Lower leg skin (tissue), 4 donors: ENCODE results near the gene LSG1. TPM values are rescaled to one million over a fixed set of nuclear protein-coding genes. Genes with fewer than 3 reads are reported as not detected.

Source experiments
- DNase-seq, 2 donors: peaks; one replicate each; pipeline ENCODE4 v3.0.0-alpha.2; 2019; ENCODE audit warnings: low spot score in 2 of 2
- H3K4me3 ChIP-seq: fragments of 200-600 bp; sonication (generic); 2 replicates; pipeline ENCODE4 v1.5.1; 2017; ENCODE audit warnings: mild to moderate bottlenecking, low read depth; ENCODE audit not compliant: poor library complexity, severe bottlenecking
- POLR2A ChIP-seq, 2 donors: fragments of 450-650 bp; IDR thresholded peaks; one replicate each; pipeline ENCODE4 v1.6.1; 2016 to 2017; ENCODE audit warnings: antibody characterized with exemption in 2 of 2, mild to moderate bottlenecking in 1 of 2, moderate library complexity in 1 of 2
- WGBS, 2 donors: methylation state at CpG; one replicate each; pipeline ENCODE4 v1.1.5; 2018; 5-methylcytosine and 5-hydroxymethylcytosine counted together
- intact Hi-C: fragments of 100-400 bp; cut with DNase I; formaldehyde crosslinking; loops from one replicate; pipeline ENCODE4 v1.15.0; 2023; ENCODE audit warnings: low total_unique reads
- total RNA-seq, 4 donors: library from RNA; depleted of rRNA; stranded (reverse); fragments of >200 nt; gene quantifications; one replicate each; pipeline ENCODE4 v1.1.0, GENCODE V29; 2016
- TF ChIP-seq, protein P1 (sequence below), 3 donors: fragments of 450-650 bp; IDR thresholded peaks; one replicate each; pipeline ENCODE4 v1.5.1; 2016; ENCODE audit warnings: antibody characterized with exemption in 3 of 3, mild to moderate bottlenecking in 3 of 3, moderate library complexity in 2 of 3

LSG1 gene
- total RNA-seq, 4 donors from 2014 or later = 31.7 to 45.9 (median 38.9) TPM

- intact Hi-C loops = no loop called here
- 92% methylated on average over 2 of the region's 2 CpGs for WGBS, 2 donors
- DNase-seq = no peak
- TF ChIP-seq POLR2A (IDR thresholded peaks at IDR 0.05) = no peak
- TF ChIP-seq, protein P1, sequence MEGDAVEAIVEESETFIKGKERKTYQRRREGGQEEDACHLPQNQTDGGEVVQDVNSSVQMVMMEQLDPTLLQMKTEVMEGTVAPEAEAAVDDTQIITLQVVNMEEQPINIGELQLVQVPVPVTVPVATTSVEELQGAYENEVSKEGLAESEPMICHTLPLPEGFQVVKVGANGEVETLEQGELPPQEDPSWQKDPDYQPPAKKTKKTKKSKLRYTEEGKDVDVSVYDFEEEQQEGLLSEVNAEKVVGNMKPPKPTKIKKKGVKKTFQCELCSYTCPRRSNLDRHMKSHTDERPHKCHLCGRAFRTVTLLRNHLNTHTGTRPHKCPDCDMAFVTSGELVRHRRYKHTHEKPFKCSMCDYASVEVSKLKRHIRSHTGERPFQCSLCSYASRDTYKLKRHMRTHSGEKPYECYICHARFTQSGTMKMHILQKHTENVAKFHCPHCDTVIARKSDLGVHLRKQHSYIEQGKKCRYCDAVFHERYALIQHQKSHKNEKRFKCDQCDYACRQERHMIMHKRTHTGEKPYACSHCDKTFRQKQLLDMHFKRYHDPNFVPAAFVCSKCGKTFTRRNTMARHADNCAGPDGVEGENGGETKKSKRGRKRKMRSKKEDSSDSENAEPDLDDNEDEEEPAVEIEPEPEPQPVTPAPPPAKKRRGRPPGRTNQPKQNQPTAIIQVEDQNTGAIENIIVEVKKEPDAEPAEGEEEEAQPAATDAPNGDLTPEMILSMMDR (IDR thresholded peaks at IDR 0.05) = no peak
- no peak overlapping the region for H3K4me3 ChIP-seq
Observed at GRCh38 chr3:194604837-194605236, 67.2 kb downstream of the LSG1 start.

GRCh38 chr3:194604126-194604525 lies 67.9 kb downstream of the LSG1 start:
- DNase-seq = no peak
- 81 to 89% methylated on average over 22 of the region's 22 CpGs for WGBS, 2 donors
- TF ChIP-seq, protein P1 (IDR thresholded peaks at IDR 0.05) = no peak
- no peak for TF ChIP-seq POLR2A (IDR thresholded peaks at IDR 0.05)
- intact Hi-C loops = no loop called here
- no peak overlapping the region for H3K4me3 ChIP-seq

GRCh38 chr3:194602669-194603171 lies 69.3 kb downstream of the LSG1 start:
- no peak for TF ChIP-seq POLR2A (IDR thresholded peaks at IDR 0.05)
- TF ChIP-seq, protein P1 (IDR thresholded peaks at IDR 0.05) = no peak
- intact Hi-C loops = no loop called here
- no peak overlapping the region for H3K4me3 ChIP-seq
- no peak for DNase-seq
- 85 to 88% methylated on average over 10 of the region's 10 CpGs for WGBS, 2 donors

DNA sequence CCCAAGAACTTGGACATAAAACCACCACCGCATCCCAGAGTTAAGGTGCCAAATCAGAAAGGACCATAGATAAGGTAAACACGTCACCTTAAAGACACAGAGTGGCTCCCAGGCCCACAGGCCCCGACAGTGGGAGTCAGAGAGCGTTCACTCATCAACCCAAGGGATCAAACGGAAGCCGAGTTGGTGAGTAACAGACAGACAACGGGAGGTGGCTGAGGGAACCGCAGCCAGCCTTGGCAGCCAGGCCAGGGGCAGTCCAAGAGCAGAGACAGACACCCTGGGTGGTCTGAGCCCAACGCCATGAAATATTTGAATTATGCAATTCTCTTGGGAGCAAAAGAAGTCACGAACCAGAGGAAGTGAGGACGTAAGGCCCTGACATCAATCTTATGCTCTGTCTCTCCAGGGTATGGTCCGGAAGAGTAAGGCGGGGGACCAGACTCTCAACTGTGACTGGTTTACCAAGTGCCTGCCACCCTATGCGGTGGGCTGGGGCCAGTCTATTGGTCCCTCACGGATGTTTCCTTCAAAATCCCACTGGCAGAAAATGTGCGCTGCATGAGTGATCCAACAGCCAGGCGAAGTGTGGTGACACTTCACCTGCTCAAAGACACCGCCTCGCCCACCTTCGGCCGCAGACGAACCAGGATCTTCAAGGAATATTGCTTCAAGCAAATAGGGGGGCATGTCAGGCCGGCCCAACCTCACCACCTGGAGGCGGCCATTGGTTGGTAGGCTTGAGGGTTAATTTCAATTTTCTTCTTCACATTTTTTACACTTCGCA lies 73.0 kb downstream of the LSG1 start:
- TF ChIP-seq, protein P1 (IDR thresholded peaks at IDR 0.05) = no peak
- TF ChIP-seq POLR2A (IDR thresholded peaks at IDR 0.05) = no peak
- intact Hi-C loops = no loop called here
- WGBS, 2 donors = 83% methylated on average over 25 of the region's 25 CpGs
- DNase-seq = no peak
- no peak overlapping the region for H3K4me3 ChIP-seq

DNA sequence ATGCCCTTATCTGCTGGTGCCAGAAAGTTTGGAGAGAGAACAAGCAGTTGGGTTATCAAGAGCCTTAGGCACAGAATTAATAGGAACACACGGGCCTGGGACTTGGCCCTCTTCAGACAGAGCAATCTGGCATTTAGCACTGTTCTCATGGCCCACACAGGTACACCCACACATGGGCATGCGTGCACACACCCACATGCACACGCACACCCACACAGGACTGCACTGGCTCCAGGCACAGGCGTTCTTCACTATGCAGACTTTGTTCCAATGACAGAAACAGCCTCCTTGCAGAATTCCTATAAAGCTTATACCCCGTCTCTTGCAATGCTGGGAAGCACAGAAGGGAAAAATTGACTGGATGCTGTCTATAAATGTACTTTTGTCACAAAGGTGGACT lies 75.1 kb downstream of the LSG1 start:
- H3K4me3 ChIP-seq = no peak overlapping the region
- intact Hi-C loops = no loop called here
- DNase-seq = no peak
- TF ChIP-seq, protein P1 (IDR thresholded peaks at IDR 0.05) = no peak
- TF ChIP-seq POLR2A (IDR thresholded peaks at IDR 0.05) = no peak
- 47 to 60% methylated on average over 5 of the region's 5 CpGs for WGBS, 2 donors
